Ovary (tissue), 9 donors: ENCODE data around the gene KIAA1755. TPM values are rescaled to one million over a fixed set of nuclear protein-coding genes. Genes with fewer than 3 reads are reported as not detected.

Experiments used
- DNase-seq, 5 donors: peaks; one replicate each; pipeline ENCODE4 v3.0.0-alpha.2; 2019 to 2020
- H3K27ac ChIP-seq, 2 donors: fragments of 200-600 bp; one replicate each; pipeline versions ENCODE4 v1.5.1 to v1.8.0; 2019 to 2022
- H3K27me3 ChIP-seq: fragments of 200-600 bp; one replicate; pipeline ENCODE4 v1.8.0; 2022
- H3K36me3 ChIP-seq: fragments of 200-600 bp; sonication (generic); one replicate; pipeline ENCODE4 v1.5.1; 2019
- H3K4me1 ChIP-seq: one replicate; pipeline ENCODE4 v1.8.1; 2013; ENCODE audit warnings: mild to moderate bottlenecking, moderate library complexity; ENCODE audit not compliant: insufficient read depth
- H3K4me3 ChIP-seq: fragments of 200-600 bp; sonication (generic); one replicate; pipeline ENCODE4 v1.5.1; 2017
- H3K9me3 ChIP-seq, 2 donors: fragments of 200-600 bp in 1 of 2; sonication (generic) in 1 of 2; one replicate each; pipeline versions ENCODE4 v1.5.1 to v1.8.1; 2013 to 2019; ENCODE audit warnings: mild to moderate bottlenecking in 1 of 2, moderate library complexity in 1 of 2
- CTCF ChIP-seq, 3 donors: fragments of 450-650 bp in 2 of 3; fragments of 200-600 bp in 1 of 3; IDR thresholded peaks; one replicate each; pipeline versions ENCODE4 v1.5.1 to v1.8.0; 2016 to 2022; ENCODE audit warnings: antibody characterized with exemption in 3 of 3, mild to moderate bottlenecking in 1 of 3
- EP300 ChIP-seq: sonication (generic); formaldehyde crosslinking; IDR thresholded peaks from one replicate; pipeline ENCODE4 v1.6.1; 2017; ENCODE audit warnings: antibody characterized with exemption
- POLR2A ChIP-seq: fragments of 450-650 bp; IDR thresholded peaks from one replicate; pipeline ENCODE4 v1.6.1; 2017; ENCODE audit warnings: antibody characterized with exemption, mild to moderate bottlenecking, moderate library complexity
- WGBS, 3 donors: extraction: QIAGEN DNeasy Blood & Tissue Kit in 1 of 3; methylation state at CpG; one replicate each; pipeline versions ENCODE4 v1.1.5 to v1.1.7; 2013 to 2017; 5-methylcytosine and 5-hydroxymethylcytosine counted together
- intact Hi-C, 4 donors: fragments of 100-400 bp; cut with DNase I; formaldehyde crosslinking; loops; one replicate each; pipeline versions ENCODE4 v1.11.0 to v1.15.1; 2022 to 2023
- polyA plus RNA-seq, 2 donors: library from polyadenylated mRNA; stranded (reverse); fragments of 200-250 nt in 1 of 2; fragments of 350-450 nt in 1 of 2; fragmentation: Illumina TruSeq in 1 of 2; extraction: RNeasy Lipid Tissue Mini Kit (QIAGEN cat#74804) in 1 of 2; gene quantifications; one replicate each; pipeline ENCODE4 v1.2.3, GENCODE V29; 2013 to 2014
- total RNA-seq, 7 donors: library from RNA; depleted of rRNA in 2 of 7; stranded (reverse); fragments of >200 nt in 2 of 7; fragmentation: NEBNext Ultra II Directional in 3 of 7; extraction: Animal tissue kit (Norgen Biotek cat#: 25700) in 3 of 7; gene quantifications; one replicate each; pipeline versions ENCODE4 v1.1.0 to v1.2.4, GENCODE V29; 2016 to 2023
- donor health status: DM: no; HTN: no; CAD: no; lungs with moderate emphysema.
- donor health status: DM: no; HTN: no; CAD: no.
- donor health status: Bipolar disorder and iron deficiency.
- donor health status: DM: yes; HTN: yes; CAD: no.
- donor health status: DM: no; HTN: no; CAD: no.
- donor health status: DM: yes; HTN: yes; CAD: no.

Gene KIAA1755
- total and polyA plus RNA-seq, 9 donors, result 4.4 to 29.7 (median 12.0) TPM

DNA sequence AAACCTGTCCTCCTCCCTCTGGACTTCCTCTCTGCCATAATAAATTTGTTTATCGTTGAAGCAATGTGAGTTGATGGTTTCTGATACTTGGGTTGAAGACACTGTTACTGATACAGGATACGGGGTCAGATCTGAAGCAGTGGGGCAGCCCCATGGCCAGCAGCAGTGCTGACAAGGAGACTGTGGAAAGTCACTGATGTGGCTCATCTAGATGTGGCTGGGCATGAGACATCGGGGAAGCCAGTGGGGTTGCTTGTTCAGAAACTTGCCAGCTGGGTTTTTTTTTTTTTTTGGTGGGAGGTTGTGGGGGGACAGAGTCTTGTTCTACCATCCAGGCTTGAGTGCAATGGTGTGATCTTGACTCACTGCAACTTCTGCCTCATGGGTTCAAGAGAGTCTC lies 40.8 kb upstream of the KIAA1755 start:
- Histone ChIP-seq H3K4me3 (no peak overlapping the region), H3K27me3 (no peaks in the 10 kb centered on the region), H3K9me3 (no peaks in the 10 kb centered on the region), H3K36me3 (no peaks in the 10 kb centered on the region), H3K27ac (no peak overlapping the region), H3K4me1 (peaks cover 8% of the 10 kb centered on the region)
- no peak for TF ChIP-seq POLR2A
- TF ChIP-seq CTCF (IDR thresholded peaks at IDR 0.05), result no peak
- TF ChIP-seq EP300, result no peak
- intact Hi-C loops, result loop anchor here in 2 of 4 donors (5.0 to 10.0 kb wide), 2 partner anchors 57 to 74 kb away; no protein-coding TSS in a partner anchor
- no peak for DNase-seq
- 94 to 97% (median 95%) methylated on average over 3 of the region's 3 CpGs for WGBS, 3 donors

DNA sequence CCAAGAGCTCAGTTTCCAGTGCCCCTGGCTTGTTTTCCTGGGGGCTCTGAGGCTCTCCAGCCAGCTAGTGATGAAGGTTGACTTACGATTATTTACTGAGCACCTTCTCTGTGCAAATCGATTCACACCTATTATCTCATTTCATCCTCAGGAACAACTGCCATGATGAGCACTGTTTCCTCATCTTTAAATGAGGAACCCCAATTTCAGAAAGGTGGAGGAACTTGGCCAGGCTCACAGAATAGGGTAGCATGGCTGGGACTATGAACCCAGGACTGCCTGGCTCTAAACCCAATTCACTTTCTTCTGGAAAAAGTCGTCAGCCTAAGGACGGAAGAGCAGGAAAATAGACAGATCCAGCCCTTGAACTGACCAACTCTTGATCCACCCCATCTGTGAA lies 39.9 kb upstream of the KIAA1755 start:
- Histone ChIP-seq H3K4me1 (peaks cover 8% of the 10 kb centered on the region), H3K27me3 (no peaks in the 10 kb centered on the region), H3K4me3 (no peak overlapping the region), H3K36me3 (no peaks in the 10 kb centered on the region), H3K27ac (peak overlapping the region; percentile 28 to 97), H3K9me3 (no peaks in the 10 kb centered on the region)
- TF ChIP-seq POLR2A, result no peak
- TF ChIP-seq CTCF (IDR thresholded peaks at IDR 0.05), result no peak
- no peak for TF ChIP-seq EP300
- no peak for DNase-seq
- 86 to 93% (median 93%) methylated on average over 4 of the region's 4 CpGs for WGBS, 3 donors
- intact Hi-C loops, result loop anchor here in 2 of 4 donors (5.0 to 10.0 kb wide), 2 partner anchors 56 to 73 kb away; no protein-coding TSS in a partner anchor

DNA sequence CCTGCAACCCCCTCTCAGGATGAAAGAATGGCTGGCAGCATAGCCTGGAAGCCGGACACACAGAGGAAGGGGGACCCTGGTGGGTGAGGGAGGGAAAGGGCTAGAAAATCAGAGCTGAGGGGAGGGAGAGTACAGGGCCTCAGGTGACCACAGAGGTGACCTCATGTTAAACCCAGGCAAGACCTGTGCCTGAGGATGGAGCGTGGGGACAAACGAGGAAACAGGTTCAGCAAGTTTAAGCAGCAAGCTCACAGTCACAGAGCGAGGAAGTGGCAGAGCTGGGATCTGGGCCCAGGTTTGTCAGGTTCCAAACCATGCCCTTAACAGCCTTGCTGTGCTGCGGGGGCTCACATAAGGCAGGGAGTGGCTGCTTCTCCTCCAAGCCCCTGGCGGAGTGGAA lies 39.4 kb upstream of the KIAA1755 start:
- no peak for DNase-seq
- TF ChIP-seq CTCF (IDR thresholded peaks at IDR 0.05) (no peak), EP300 (no peak), POLR2A (no peak)
- no peaks in the 10 kb centered on the region for H3K9me3 ChIP-seq
- no peaks in the 10 kb centered on the region for H3K27me3 ChIP-seq
- H3K36me3 ChIP-seq, result no peaks in the 10 kb centered on the region
- intact Hi-C loops, result loop anchor here in 2 of 4 donors (5.0 to 10.0 kb wide), 3 partner anchors 53 to 73 kb away; no protein-coding TSS in a partner anchor
- H3K27ac ChIP-seq, result peak overlapping the region; percentile 28 to 97
- peaks cover 8% of the 10 kb centered on the region for H3K4me1 ChIP-seq
- H3K4me3 ChIP-seq, result no peak overlapping the region
- WGBS, 3 donors, result 89 to 92% (median 91%) methylated on average over 6 of the region's 6 CpGs

- peak overlapping the region; percentile 56 to 97 for H3K27ac ChIP-seq
- no peaks in the 10 kb centered on the region for H3K9me3 ChIP-seq
- WGBS, 3 donors, result 2% methylated on average over 13 of the region's 13 CpGs
- H3K27me3 ChIP-seq, result no peaks in the 10 kb centered on the region
- no peaks in the 10 kb centered on the region for H3K36me3 ChIP-seq
- intact Hi-C loops, result loop anchor here in 1 of 4 donors (5.0 kb wide), 1 partner anchor 52 kb away; no protein-coding TSS in a partner anchor
- TF ChIP-seq POLR2A (no peak), EP300 (peak; percentile 8), CTCF (IDR thresholded peaks at IDR 0.05) (peak in 1 of 3 donors; percentile 19)
- no peak overlapping the region for H3K4me3 ChIP-seq
- H3K4me1 ChIP-seq, result peaks cover 8% of the 10 kb centered on the region
- peak; percentile 91 to 95 (median 93) for DNase-seq
Observed at GRCh38 chr20:38298768-38299288, 38.3 kb upstream of the KIAA1755 start.
